ENCODE data around the gene CCDC187. TPM values are rescaled to one million over a fixed set of nuclear protein-coding genes. Genes with fewer than 3 reads are reported as not detected.
A peak's percentile ranks its signal among the peaks of the same experiment; 100 is the strongest.

Gene CCDC187
- total RNA-seq, 2 donors from 2014 or later: 0.02 TPM; not detected in 1

DNA sequence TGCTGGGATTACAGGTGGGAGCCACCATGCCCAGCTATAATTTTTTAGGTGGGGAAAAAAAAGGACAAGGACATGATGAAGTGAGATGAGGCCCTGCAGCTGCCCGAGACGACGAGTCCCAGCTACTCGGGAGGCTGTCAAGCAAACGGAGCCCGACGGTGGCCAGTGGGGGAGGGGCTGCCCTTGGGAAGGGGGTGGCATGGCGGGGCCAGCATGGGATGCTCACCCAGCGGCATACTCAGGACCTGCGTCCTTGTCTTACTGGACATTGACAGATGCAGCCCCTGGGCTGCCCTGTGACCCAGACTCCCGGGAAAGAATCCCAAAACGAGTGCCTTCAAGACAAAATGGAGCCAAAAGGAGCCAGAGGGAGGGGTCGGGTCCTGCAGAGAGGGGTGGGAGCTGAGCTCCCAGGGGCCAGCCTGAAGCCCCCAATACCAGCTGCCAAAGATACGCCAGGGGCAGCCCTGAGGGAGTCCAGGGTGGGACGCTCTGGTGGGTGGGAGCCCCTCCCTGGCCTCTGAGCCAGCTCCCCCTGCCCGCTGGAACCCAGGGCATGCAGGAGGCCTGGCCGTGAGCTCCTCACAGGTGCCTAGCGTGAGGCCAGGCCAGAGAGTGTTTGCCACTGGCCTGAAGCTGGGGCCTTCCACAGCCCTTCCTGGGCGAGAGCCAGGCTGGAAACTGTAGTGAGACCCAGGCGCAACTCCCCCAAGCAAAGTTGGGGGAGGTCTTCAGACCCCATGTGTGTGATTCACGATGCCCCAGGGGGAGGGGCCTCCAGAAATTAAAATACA, 15.7 kb downstream of the CCDC187 start:
- ATAC-seq (no peak), DNase-seq (ENCODE audit: low spot score in 2 of 2) (no peak)
- Mint-ChIP-seq H3K9me3 (no peaks in the 10 kb centered on the region), H3K27ac (no peak overlapping the region), H3K36me3 (no peaks in the 10 kb centered on the region)

DNA sequence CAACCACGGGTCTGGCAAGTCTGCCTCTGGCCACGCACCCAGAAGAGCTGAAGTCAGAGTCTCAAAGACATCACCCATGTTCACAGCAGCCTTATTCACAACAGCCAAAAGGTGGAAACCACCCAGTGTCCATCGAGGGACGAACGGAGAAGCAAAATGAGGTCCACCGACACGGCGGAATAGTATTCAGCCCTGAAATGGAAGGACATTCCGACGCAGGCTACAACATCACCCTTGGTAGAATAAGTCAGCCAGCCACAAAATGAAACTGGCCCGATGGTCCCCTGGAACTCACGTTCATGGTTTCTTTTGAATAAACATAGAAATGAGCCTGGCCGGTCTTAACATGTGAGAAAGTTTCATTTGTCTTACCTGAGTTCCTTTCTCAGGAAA, 16.9 kb downstream of the CCDC187 start:
- H3K27ac Mint-ChIP-seq: no peak overlapping the region
- ATAC-seq (no peak), DNase-seq (ENCODE audit: low spot score in 2 of 2) (no peak)
- no peaks in the 10 kb centered on the region for H3K36me3 Mint-ChIP-seq
- no peaks in the 10 kb centered on the region for H3K9me3 Mint-ChIP-seq

- no peak overlapping the region for H3K27ac Mint-ChIP-seq
- H3K36me3 Mint-ChIP-seq: no peaks in the 10 kb centered on the region
- no peak for ATAC-seq
- H3K9me3 Mint-ChIP-seq: no peaks in the 10 kb centered on the region
- no peak for DNase-seq (ENCODE audit: low spot score in 2 of 2)
These were observed 17.4 kb downstream of the CCDC187 start for GRCh38 chr9:136286359-136286986.

- Mint-ChIP-seq H3K9me3 (no peaks in the 10 kb centered on the region), H3K27ac (no peak overlapping the region), H3K36me3 (no peaks in the 10 kb centered on the region)
- DNase-seq (ENCODE audit: low spot score in 2 of 2) (no peak), ATAC-seq (no peak)
These were observed 18.2 kb downstream of the CCDC187 start for GRCh38 chr9:136285501-136286358.

DNA sequence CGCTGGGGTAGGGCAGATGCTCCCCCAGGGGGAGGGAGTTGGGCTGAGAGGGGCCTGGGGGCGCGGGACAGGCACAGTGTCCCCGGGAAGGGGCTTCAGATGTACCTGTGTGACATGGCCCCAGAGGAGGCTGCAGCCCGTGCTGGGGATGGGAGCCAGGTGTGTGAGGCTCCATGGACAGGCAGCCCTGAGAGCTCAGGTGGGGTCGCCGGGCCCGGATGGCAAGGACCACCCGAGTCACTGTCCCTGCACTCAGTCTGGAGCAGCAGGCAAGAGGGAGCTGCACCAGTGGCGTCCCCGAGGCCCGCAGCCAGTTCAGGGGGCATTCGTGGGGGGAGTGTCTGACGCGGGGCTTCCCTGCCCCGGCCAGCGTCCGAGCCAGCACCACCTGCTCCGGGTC, 18.9 kb downstream of the CCDC187 start:
- Mint-ChIP-seq H3K36me3 (no peaks in the 10 kb centered on the region), H3K9me3 (no peaks in the 10 kb centered on the region), H3K27ac (no peak overlapping the region)
- DNase-seq (ENCODE audit: low spot score in 2 of 2): no peak
- no peak for ATAC-seq

- no peak overlapping the region for H3K27ac Mint-ChIP-seq
- no peaks in the 10 kb centered on the region for H3K36me3 Mint-ChIP-seq
- no peaks in the 10 kb centered on the region for H3K9me3 Mint-ChIP-seq
- DNase-seq (ENCODE audit: low spot score in 2 of 2) (no peak), ATAC-seq (no peak)
These were observed 19.6 kb downstream of the CCDC187 start for GRCh38 chr9:136284311-136284710.

- peak; percentile 94 to 96 for ATAC-seq
- no peaks in the 10 kb centered on the region for H3K9me3 Mint-ChIP-seq
These were observed 20.3 kb downstream of the CCDC187 start for GRCh38 chr9:136283291-136284235.

GRCh38 chr9:136282272-136282861, 21.5 kb downstream of the CCDC187 start:
- no peaks in the 10 kb centered on the region for H3K36me3 Mint-ChIP-seq
- DNase-seq (ENCODE audit: low spot score in 2 of 2) (no peak), ATAC-seq (no peak)
- no peak overlapping the region for H3K27ac Mint-ChIP-seq
- H3K9me3 Mint-ChIP-seq: no peaks in the 10 kb centered on the region

More at GRCh38 chr9:136283291-136284235, 20.3 kb downstream of the CCDC187 start:
- DNase-seq (ENCODE audit: low spot score in 2 of 2): peak; percentile 76 to 85
- Mint-ChIP-seq H3K27ac (no peak overlapping the region), H3K36me3 (no peaks in the 10 kb centered on the region)

DNA sequence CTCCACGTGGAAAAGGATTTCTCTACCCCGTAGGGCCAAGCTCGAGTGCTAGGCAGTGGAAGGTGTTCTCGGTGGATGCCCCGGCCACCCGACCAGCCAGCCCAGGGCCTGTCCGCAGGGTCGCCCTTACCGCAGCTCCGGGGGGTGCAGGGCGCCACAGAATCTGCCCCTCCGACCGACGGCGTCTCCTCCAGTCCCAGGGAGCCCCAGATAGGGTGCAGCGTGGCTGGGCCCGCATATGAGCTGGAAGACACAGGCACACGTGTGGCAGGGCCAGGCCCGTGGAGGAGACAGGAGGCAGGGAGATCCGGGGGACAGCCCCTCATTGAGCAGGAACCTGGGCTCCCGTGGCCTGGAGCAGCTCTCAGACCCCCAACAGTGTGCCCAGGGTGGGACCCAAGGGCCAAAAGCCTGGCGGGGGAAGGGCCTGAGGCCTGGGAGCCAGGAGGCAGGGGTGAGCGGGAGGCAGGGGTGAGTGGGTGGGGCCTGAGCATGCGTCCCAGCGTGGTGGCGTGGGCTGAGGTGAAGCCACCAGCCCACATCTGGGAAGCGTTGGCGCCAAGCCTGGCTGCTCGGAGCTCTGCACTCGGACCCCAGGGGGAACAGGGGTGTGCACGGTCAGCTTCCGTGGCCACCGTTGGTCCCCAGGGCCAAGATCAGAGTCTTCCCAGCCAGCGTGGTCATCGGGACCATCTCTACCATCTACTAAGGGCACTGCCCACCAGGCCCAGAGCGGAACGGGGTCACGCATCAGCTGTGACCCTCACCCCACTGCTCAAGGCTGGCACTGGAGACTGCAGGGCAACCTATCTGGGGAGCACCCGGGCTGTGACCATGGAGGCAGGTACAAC, 22.2 kb downstream of the CCDC187 start:
- no peaks in the 10 kb centered on the region for H3K9me3 Mint-ChIP-seq
- DNase-seq (ENCODE audit: low spot score in 2 of 2) (no peak), ATAC-seq (no peak)
- H3K36me3 Mint-ChIP-seq: no peaks in the 10 kb centered on the region
- no peak overlapping the region for H3K27ac Mint-ChIP-seq

DNA sequence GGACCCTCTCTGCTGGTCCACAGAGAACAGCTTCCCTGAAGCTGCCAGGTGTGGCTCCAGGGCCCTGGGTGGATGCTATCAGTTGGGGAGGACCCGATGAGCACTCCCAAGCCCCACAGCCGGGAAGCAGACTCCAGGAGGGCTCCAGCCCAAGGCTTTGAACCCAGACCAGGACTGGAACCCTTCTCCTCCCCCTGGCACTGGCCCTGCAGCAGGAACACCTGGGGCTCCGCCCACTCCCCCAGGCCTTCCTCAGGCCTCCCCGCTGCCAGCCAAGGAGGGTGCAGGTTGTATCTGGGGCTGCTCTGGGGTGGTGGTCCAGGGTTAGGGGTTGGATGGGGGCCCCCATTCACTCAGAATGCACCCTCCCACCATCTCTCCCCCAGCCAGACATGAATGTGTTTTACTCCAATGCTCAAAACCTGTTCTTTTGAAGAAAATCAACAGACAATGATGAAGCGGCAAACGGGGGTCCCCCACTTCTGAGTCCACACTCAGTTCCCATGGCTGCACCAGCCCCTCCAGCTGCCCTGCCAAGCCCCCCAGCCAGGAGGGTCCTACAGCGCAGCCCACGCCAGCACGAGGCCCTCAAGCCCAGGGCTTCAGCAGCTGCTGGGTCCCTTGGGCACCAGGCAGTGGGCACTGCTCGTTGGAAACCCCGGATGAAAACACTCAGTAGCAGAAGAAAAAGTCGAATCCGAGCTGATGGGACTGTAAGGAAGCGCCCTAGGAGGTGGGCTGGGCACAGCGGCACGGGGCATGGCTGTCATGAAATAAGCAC, 23.2 kb downstream of the CCDC187 start:
- Mint-ChIP-seq H3K27ac (no peak overlapping the region), H3K9me3 (no peaks in the 10 kb centered on the region), H3K36me3 (no peaks in the 10 kb centered on the region)
- ATAC-seq (no peak), DNase-seq (ENCODE audit: low spot score in 2 of 2) (no peak)

- DNase-seq (ENCODE audit: low spot score in 2 of 2) (no peak), ATAC-seq (no peak)
- Mint-ChIP-seq H3K36me3 (no peaks in the 10 kb centered on the region), H3K27ac (no peak overlapping the region), H3K9me3 (no peaks in the 10 kb centered on the region)
These were observed 24.4 kb downstream of the CCDC187 start for GRCh38 chr9:136279471-136279870.

DNA sequence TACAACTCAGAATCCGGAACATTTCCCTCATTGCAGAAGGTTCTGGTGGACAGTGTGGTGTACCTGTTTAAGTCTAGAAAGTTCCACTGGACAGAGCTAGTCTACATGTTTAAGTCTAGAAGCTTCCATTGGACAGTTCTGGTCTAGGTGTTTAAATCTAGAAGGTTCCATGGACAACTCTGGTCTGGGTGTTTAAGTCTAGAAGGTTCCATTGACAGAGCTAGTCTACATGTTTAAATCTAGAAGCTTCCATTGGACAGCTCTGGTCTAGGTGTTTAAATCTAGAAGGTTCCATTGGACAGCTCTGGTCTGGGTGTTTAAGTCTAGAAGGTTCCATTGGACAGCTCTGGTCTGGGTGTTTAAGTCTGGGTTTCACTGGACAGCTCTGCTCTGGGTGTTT, 25.0 kb downstream of the CCDC187 start:
- DNase-seq (ENCODE audit: low spot score in 2 of 2): no peak
- Mint-ChIP-seq H3K9me3 (no peaks in the 10 kb centered on the region), H3K27ac (peak overlapping the region in 1 of 2 donors; percentile 68), H3K36me3 (no peaks in the 10 kb centered on the region)
- no peak for ATAC-seq

- Mint-ChIP-seq H3K9me3 (no peaks in the 10 kb centered on the region), H3K27ac (no peak overlapping the region), H3K36me3 (no peaks in the 10 kb centered on the region)
- DNase-seq (ENCODE audit: low spot score in 2 of 2) (no peak), ATAC-seq (no peak)
These were observed 25.7 kb downstream of the CCDC187 start for GRCh38 chr9:136278221-136278620.

DNA sequence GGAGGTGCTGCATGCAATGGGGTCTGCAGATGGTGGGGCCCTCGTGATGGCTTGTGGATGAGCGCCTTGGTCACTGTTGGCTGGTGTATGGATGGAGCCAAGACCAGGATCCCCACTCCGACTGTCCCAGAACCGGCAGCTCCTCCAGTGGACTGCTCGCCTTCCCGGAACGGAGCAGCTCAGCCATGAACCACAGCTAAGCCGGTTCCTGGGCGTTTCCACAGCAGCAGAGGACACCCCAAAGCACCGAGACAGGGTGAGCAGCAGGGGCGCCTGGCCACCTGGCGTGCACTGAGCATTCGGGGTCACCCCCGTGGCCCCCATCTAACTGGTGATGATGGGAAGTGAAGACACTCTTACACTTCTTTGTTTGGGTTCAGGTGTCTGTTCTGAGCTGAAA, 26.1 kb downstream of the CCDC187 start:
- H3K9me3 Mint-ChIP-seq: no peaks in the 10 kb centered on the region
- no peak overlapping the region for H3K27ac Mint-ChIP-seq
- no peak for DNase-seq (ENCODE audit: low spot score in 2 of 2)
- ATAC-seq: no peak
- no peaks in the 10 kb centered on the region for H3K36me3 Mint-ChIP-seq

- ATAC-seq: no peak
- Mint-ChIP-seq H3K27ac (no peak overlapping the region), H3K9me3 (no peaks in the 10 kb centered on the region), H3K36me3 (no peaks in the 10 kb centered on the region)
- no peak for DNase-seq (ENCODE audit: low spot score in 2 of 2)
These were observed 27.2 kb downstream of the CCDC187 start for GRCh38 chr9:136276716-136277115.

All from activated naive CD4-positive, alpha-beta T cell treated with anti-CD3 and anti-CD28 coated beads, Interleukin-2, amount 50 U/mL, for 72 hours (primary cell).